HepG2 (cell line): ENCODE measurements around the gene PELI3. TPM values are rescaled to one million over a fixed set of nuclear protein-coding genes. Genes with fewer than 3 reads are reported as not detected.

Experiments used
- DZIP1 ChIP-seq: sonication (generic); formaldehyde crosslinking; IDR thresholded peaks from 2 replicates; pipeline ENCODE4 v1.5.0; 2020; ENCODE audit warnings: mild to moderate bottlenecking, missing genetic modification reagents
- ESRRA ChIP-seq: sonication (generic); formaldehyde crosslinking; IDR thresholded peaks from 2 replicates; pipeline ENCODE4 v1.5.1; 2020; ENCODE audit warnings: mild to moderate bottlenecking, low read depth, missing genetic modification reagents
- ETV5 ChIP-seq: IDR thresholded peaks from 2 replicates; pipeline ENCODE4 v1.6.1; 2018; ENCODE audit warnings: missing biosample characterization, missing genetic modification reagents, inconsistent platforms, borderline replicate concordance
- HNF4G ChIP-seq, 2 experiments: sonication (generic) in 1 of 2; formaldehyde crosslinking in 1 of 2; IDR thresholded peaks; 2 replicates each; pipeline versions ENCODE4 v1.4.0 to v1.6.1; 2011 to 2020; ENCODE audit warnings: borderline replicate concordance in 2 of 2, low read depth in 2 of 2, mild to moderate bottlenecking in 2 of 2, low read length in 1 of 2, missing genetic modification reagents in 1 of 2, moderate library complexity in 1 of 2
- SIN3A ChIP-seq: IDR thresholded peaks from 2 replicates; pipeline ENCODE4 v1.6.1; 2011; ENCODE audit warnings: low read depth, mild to moderate bottlenecking, control low read depth, low read length, borderline replicate concordance
- TAF1 ChIP-seq: sonication (generic); formaldehyde crosslinking; IDR thresholded peaks from 2 replicates; pipeline ENCODE4 v1.4.0; 2020; ENCODE audit warnings: missing genetic modification reagents
- ZHX1 ChIP-seq: sonication (generic); formaldehyde crosslinking; IDR thresholded peaks from 2 replicates; pipeline ENCODE4 v1.8.1; 2022; ENCODE audit warnings: low read depth, mild to moderate bottlenecking, missing genetic modification reagents
- ZNF460 ChIP-seq: sonication (generic); formaldehyde crosslinking; IDR thresholded peaks from 2 replicates; pipeline ENCODE4 v1.5.1; 2020; ENCODE audit warnings: missing genetic modification reagents, mild to moderate bottlenecking, borderline replicate concordance
- ZNF672 ChIP-seq: sonication (generic); formaldehyde crosslinking; IDR thresholded peaks from 2 replicates; pipeline ENCODE4 v1.8.1; 2022; ENCODE audit warnings: missing genetic modification reagents
- ZNF737 ChIP-seq: sonication (generic); formaldehyde crosslinking; IDR thresholded peaks from 2 replicates; pipeline ENCODE4 v1.5.0; 2020; ENCODE audit warnings: missing genetic modification reagents, mild to moderate bottlenecking, borderline replicate concordance
- ZNF776 ChIP-seq: sonication (generic); formaldehyde crosslinking; IDR thresholded peaks from 2 replicates; pipeline ENCODE4 v1.4.0; 2020; ENCODE audit warnings: mild to moderate bottlenecking, missing genetic modification reagents
- polyA plus RNA-seq, 8 experiments: library from polyadenylated mRNA; depleted of rRNA in 3 of 8; stranded (reverse) in 7 of 8; unstranded in 1 of 8; fragments of >200 nt; fragmentation: Illumina TruSeq in 4 of 8; extraction: Trizol in 4 of 8; gene quantifications; 2 replicates each; pipeline versions ENCODE4 v1.2.1 to v1.2.3, GENCODE V29; 2011 to 2016; ENCODE audit warnings: low read depth in 4 of 8, missing spikeins in 1 of 8, mixed read lengths in 1 of 8; ENCODE audit not compliant: insufficient read depth in 1 of 8
- total RNA-seq, 5 experiments: library from RNA; depleted of rRNA; stranded (reverse); fragments of >200 nt; fragmentation: Illumina TruSeq; extraction: Trizol; gene quantifications; 2 replicates each; pipeline ENCODE4 v1.2.3, GENCODE V29; 2016; ENCODE audit warnings: low read depth in 1 of 5
- TF ChIP-seq, protein P1 (sequence below): sonication (generic); formaldehyde crosslinking; IDR thresholded peaks from 2 replicates; pipeline ENCODE4 v1.4.0; 2020; ENCODE audit warnings: missing genetic modification reagents, low read depth, mild to moderate bottlenecking, borderline replicate concordance
- TF ChIP-seq, protein P2 (sequence below): sonication (generic); formaldehyde crosslinking; IDR thresholded peaks from 2 replicates; pipeline ENCODE4 v1.8.0; 2022; ENCODE audit warnings: mild to moderate bottlenecking, missing genetic modification reagents, borderline replicate concordance
- TF ChIP-seq, protein P3 (sequence below): sonication (generic); formaldehyde crosslinking; IDR thresholded peaks from 2 replicates; pipeline ENCODE4 v1.8.0; 2022; ENCODE audit warnings: mild to moderate bottlenecking, missing genetic modification reagents

The PELI3 gene
- total and polyA plus RNA-seq, 2 of the 13 experiments (the other 11 are each of a cell fraction or from before 2014, with no cell fraction given), result 2.0 to 4.0 TPM

GRCh38 chr11:66510271-66510989 lies 43.7 kb downstream of the PELI3 start, which contains the start of gene BBS1 (continued):
- TF ChIP-seq, protein P1, sequence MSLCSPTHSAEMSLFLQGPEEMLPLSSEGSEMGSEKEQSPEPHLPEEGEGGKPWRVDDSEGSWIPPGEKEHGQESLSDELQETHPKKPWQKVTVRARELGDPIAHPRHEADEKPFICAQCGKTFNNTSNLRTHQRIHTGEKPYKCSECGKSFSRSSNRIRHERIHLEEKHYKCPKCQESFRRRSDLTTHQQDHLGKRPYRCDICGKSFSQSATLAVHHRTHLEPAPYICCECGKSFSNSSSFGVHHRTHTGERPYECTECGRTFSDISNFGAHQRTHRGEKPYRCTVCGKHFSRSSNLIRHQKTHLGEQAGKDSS, result peak; percentile 49; the same call in 1 of the 2 replicates
- peak; percentile 83 for TF ChIP-seq TAF1 (CRISPR knock-in tag)
- peak; percentile 47; the same call in 1 of the 2 replicates for TF ChIP-seq HNF4G (IDR thresholded peaks at IDR 0.05; ENCODE audit: borderline replicate concordance, low read depth, low read length)
- no peak for TF ChIP-seq HNF4G (CRISPR knock-in tag; IDR thresholded peaks at IDR 0.05; ENCODE audit: borderline replicate concordance, low read depth)
- TF ChIP-seq ZNF737 (CRISPR knock-in tag), result no peak
- TF ChIP-seq SIN3A, result peak; percentile 96; the same call in 1 of the 2 replicates
- TF ChIP-seq, protein P2, sequence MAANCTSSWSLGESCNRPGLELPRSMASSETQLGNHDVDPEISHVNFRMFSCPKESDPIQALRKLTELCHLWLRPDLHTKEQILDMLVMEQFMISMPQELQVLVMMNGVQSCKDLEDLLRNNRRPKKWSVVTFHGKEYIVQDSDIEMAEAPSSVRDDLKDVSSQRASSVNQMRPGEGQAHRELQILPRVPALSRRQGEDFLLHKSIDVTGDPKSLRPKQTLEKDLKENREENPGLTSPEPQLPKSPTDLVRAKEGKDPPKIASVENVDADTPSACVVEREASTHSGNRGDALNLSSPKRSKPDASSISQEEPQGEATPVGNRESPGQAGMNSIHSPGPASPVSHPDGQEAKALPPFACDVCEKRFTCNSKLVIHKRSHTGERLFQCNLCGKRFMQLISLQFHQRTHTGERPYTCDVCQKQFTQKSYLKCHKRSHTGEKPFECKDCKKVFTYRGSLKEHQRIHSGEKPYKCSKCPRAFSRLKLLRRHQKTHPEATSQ (CRISPR knock-in tag), result no peak
- no peak for TF ChIP-seq ZNF460 (CRISPR knock-in tag)
- TF ChIP-seq ZNF672 (CRISPR knock-in tag), result no peak
- peak; percentile 48; the same call in 1 of the 2 replicates for TF ChIP-seq ZNF776
- TF ChIP-seq ZHX1 (CRISPR knock-in tag), result peak; percentile 95
- peak; percentile 32; the same call in 1 of the 2 replicates for TF ChIP-seq ESRRA (CRISPR knock-in tag)
- no peak for TF ChIP-seq DZIP1 (CRISPR knock-in tag)
- TF ChIP-seq, protein P3, sequence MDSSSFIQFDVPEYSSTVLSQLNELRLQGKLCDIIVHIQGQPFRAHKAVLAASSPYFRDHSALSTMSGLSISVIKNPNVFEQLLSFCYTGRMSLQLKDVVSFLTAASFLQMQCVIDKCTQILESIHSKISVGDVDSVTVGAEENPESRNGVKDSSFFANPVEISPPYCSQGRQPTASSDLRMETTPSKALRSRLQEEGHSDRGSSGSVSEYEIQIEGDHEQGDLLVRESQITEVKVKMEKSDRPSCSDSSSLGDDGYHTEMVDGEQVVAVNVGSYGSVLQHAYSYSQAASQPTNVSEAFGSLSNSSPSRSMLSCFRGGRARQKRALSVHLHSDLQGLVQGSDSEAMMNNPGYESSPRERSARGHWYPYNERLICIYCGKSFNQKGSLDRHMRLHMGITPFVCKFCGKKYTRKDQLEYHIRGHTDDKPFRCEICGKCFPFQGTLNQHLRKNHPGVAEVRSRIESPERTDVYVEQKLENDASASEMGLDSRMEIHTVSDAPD (CRISPR knock-in tag), result no peak
- peak; percentile 37; the same call in 1 of the 2 replicates for TF ChIP-seq ETV5 (CRISPR knock-in tag)
